Measurements from ENCODE around the gene SGMS1.

DNA sequence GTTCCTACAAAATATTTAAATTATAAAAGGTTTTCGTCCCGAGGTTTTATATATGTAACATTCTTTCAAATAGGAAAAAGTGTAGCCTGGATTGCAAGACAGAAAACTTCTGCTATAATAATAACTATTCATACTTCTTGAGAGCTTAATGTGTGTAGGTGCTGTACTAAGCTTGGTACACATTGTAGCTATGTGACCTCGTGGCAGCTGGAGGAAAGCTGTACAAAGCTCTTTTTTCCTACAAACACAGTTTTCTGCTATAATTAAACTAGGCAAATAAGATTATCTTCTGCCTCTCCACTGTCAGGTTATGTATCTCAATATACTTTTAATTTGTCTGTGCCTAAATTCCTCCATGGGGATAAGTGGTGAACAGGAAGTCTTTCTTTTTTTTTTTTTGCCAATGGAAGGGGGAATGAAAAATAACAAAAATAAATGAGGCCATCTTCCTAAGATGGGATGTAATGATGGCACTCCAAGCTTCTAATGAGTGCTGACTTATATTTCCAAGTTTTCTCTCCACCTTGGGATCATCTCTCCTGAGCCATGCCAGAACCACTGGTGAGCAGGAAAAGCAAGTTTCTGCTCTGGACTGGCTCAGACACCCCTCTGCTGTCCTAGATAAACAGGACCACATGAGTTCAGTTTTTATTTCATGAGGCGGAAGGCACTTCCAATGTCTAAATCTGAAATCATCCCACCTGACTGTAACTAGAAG lies 9.9 kb downstream of the SGMS1 start:
- TF ChIP-seq, protein P1, sequence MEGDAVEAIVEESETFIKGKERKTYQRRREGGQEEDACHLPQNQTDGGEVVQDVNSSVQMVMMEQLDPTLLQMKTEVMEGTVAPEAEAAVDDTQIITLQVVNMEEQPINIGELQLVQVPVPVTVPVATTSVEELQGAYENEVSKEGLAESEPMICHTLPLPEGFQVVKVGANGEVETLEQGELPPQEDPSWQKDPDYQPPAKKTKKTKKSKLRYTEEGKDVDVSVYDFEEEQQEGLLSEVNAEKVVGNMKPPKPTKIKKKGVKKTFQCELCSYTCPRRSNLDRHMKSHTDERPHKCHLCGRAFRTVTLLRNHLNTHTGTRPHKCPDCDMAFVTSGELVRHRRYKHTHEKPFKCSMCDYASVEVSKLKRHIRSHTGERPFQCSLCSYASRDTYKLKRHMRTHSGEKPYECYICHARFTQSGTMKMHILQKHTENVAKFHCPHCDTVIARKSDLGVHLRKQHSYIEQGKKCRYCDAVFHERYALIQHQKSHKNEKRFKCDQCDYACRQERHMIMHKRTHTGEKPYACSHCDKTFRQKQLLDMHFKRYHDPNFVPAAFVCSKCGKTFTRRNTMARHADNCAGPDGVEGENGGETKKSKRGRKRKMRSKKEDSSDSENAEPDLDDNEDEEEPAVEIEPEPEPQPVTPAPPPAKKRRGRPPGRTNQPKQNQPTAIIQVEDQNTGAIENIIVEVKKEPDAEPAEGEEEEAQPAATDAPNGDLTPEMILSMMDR (IDR thresholded peaks at IDR 0.05), result no peak
- no peak for TF ChIP-seq ZFX (IDR thresholded peaks at IDR 0.05; ENCODE audit: borderline replicate concordance)
